Measurements from ENCODE around the gene DDX18. TPM values are rescaled to one million over a fixed set of nuclear protein-coding genes. Genes with fewer than 3 reads are reported as not detected.
"Not testable (repeated sequence)": the region's sequence is repeated elsewhere in the genome, so short reads cannot be mapped to it uniquely, and the experiment has no call there.

The DDX18 gene
- total RNA-seq, result 10 to 100 TPM; 75.1 to 79.1 TPM

DNA sequence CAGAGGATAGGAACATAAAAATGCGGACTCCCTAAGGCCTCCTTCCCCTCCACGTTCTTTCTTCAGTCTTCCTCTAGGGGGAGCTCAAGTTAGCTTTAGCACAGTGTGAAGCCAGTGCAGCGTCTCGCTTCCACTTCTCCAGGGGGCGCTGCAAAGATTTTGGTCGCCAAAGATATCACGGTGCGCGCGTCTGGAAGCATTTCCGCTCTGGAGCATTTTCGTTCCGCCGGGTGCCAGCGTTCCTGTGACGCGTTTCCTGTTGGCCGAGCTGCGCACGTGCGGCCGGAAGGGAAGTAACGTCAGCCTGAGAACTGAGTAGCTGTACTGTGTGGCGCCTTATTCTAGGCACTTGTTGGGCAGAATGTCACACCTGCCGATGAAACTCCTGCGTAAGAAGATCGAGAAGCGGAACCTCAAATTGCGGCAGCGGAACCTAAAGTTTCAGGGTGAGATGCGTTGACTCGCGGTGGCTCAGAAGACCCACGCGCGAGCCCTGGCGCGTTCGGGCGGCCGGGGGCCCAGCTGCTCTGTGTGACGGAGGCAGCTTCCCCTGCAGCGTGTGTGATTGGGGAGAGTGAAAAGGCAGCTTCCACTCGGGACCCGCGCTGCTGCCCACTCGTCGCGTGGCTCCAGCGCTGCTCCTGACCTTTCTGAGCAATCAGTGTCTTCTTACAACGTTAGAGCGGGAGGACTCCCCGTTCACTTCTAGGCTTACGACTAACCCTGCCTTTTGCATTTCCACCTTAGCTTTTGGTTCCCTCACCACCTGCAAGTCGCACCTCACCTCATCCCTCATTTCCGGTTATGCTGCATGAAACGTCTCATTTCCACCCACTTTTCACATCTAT, at the start of gene DDX18:
Gene DDX18, plus strand, starts transcription at position 275 of the 848 bp plus-strand sequence. Its CDS starts 87 bp downstream, at position 362.
- ATAC-seq (ENCODE audit: low read depth), result peak; percentile 92
- Mint-ChIP-seq H3K4me1 (peaks cover 26% of the 10 kb centered on the region), H3K27me3 (no peaks in the 10 kb centered on the region), H3K4me3 (peak within 1 kb of the TSS; percentile 97), H3K36me3 (peaks cover 14% of the 10 kb centered on the region), H3K9me3 (no peaks in the 10 kb centered on the region), H3K27ac (peak within 1 kb of the TSS; percentile 99)
- peak; percentile 92 for DNase-seq
- POLR2A ChIA-PET, result interaction anchor here (1.0 to 2.1 kb wide), 4 partner anchors 188 to 371 kb away, joined by 3 to 7 read pairs (median 6); partner anchors contain the start of gene CCDC93

DNA sequence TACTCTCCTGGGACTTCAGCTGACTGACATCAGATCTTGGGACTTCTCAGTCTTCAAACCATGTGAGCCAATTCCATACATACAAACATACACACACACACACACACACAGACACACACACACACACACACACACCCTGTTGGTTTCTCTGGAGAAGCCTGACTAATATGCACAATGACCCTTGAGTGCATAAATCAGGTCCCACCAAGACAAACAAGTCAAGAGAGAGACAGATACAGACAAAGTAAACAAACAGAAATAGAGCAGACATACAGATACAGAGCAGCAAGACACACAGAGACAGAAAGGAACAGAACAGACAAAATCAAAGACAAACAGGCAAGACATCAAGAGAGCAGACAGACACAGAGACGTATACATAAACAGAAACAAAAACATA, 43.8 kb upstream of the DDX18 start:
- no peak for DNase-seq
- no peak for ATAC-seq (ENCODE audit: low read depth)
- H3K4me3 Mint-ChIP-seq, result no peak overlapping the region
- H3K4me1 Mint-ChIP-seq, result no peaks in the 10 kb centered on the region
- no peaks in the 10 kb centered on the region for H3K36me3 Mint-ChIP-seq
- POLR2A ChIA-PET, result no interaction called here
- H3K9me3 Mint-ChIP-seq, result no peaks in the 10 kb centered on the region
- H3K27ac Mint-ChIP-seq, result no peak overlapping the region
- peaks cover 7% of the 10 kb centered on the region for H3K27me3 Mint-ChIP-seq

DNA sequence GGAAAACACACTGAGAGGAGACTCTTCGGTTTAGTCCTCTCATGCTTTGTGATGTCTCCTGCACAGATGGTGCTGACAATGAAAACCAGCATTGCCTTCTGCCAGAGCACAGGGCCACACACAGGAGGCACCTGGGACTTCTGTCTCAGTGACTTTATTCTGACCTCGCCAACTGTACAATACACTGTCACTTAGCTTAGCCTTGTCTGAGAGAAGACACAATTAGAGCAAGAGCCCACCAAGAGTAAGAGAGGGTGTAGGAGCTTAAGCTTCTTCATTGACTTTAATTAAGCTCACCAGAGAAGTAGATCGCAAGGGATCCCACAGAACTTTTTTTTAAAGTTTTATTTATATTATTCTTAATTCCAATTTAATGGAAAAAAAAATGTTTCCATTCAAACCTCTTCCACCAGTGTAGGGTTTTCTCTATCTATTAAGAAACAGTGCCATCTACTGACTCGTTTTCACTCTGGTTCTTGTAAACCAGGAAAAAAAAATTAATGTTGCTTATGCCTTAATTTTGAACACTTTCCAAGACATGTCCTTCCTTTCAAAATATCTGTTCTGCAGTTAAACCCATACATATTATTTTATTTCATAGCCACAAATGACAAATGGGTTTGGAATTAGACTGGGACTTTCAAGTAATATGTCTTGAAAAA, 42.4 kb upstream of the DDX18 start:
- peaks cover 7% of the 10 kb centered on the region for H3K27me3 Mint-ChIP-seq
- POLR2A ChIA-PET, result no interaction called here
- no peaks in the 10 kb centered on the region for H3K4me1 Mint-ChIP-seq
- no peaks in the 10 kb centered on the region for H3K9me3 Mint-ChIP-seq
- no peak overlapping the region for H3K27ac Mint-ChIP-seq
- H3K36me3 Mint-ChIP-seq, result no peaks in the 10 kb centered on the region
- no peak for DNase-seq
- no peak overlapping the region for H3K4me3 Mint-ChIP-seq
- ATAC-seq (ENCODE audit: low read depth), result no peak

DNA sequence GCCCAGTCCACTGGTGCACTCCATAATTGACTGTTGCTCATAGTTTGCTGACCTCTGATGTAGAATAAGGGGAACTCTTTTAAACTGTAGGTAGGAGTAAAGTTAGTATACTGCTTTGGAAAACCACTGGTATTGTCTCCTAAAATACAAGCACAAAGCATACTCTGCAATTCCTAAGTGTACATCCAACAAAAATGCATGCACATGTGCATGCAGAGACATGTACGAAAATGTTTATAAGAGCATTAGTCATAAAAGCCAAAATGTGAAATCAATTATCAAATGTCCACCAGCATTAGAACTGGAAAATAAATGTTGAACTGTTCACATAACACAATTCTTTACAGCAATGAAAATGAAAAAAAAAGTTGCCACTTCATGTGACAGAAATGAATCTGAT, 39.8 kb upstream of the DDX18 start:
- POLR2A ChIA-PET, result no interaction called here
- Mint-ChIP-seq H3K27me3 (peaks cover 2% of the 10 kb centered on the region), H3K4me1 (no peaks in the 10 kb centered on the region), H3K27ac (no peak overlapping the region), H3K9me3 (no peaks in the 10 kb centered on the region), H3K4me3 (no peak overlapping the region), H3K36me3 (no peaks in the 10 kb centered on the region)
- DNase-seq (no peak), ATAC-seq (ENCODE audit: low read depth) (no peak)

DNA sequence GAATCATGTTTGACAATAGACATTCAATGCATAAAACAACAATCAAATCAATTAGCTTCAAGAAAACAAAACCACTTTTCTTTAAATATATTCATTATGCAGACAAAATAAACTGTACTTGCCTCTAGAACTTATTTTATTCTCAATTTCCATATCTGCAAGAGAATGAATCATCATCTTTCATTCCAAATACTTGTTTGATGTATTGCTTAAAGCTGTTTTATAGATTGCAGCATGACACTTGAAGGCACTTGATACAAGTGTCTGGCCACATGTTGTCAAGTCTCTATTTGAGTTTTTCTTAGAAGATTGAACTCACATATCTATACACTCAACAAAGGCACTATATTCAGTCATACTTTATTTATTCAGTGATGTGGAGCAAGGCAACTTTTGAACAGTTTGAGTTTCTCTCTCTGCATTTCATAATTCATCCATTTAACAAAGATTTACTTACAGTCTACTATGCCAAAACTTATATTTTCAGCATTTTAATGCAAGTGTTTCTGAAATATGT, 38.7 kb upstream of the DDX18 start:
- no peak overlapping the region for H3K4me3 Mint-ChIP-seq
- peaks cover 2% of the 10 kb centered on the region for H3K27me3 Mint-ChIP-seq
- POLR2A ChIA-PET, result no interaction called here
- H3K27ac Mint-ChIP-seq, result no peak overlapping the region
- no peaks in the 10 kb centered on the region for H3K9me3 Mint-ChIP-seq
- H3K4me1 Mint-ChIP-seq, result no peaks in the 10 kb centered on the region
- DNase-seq, result no peak
- H3K36me3 Mint-ChIP-seq, result no peaks in the 10 kb centered on the region
- no peak for ATAC-seq (ENCODE audit: low read depth)

DNA sequence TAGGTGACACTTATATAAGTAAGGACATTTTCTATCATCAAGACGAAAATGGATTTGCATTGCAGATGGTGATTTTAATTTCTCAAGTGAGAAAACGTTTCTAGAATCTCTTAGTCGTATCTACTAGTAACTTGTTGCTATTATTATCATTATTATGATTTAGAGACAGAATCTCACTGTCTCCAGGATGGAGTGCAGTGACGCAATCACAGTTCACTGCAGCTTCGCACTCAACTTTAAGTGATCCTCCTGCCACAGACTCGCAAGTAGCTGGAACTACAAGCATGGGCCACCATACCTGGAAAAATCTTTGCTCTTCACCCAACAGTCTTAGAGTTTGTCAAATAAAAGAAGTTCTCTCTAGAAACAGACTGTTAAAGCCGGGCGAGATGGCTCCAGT, 37.6 kb upstream of the DDX18 start:
- H3K27me3 Mint-ChIP-seq, result peaks cover 2% of the 10 kb centered on the region
- POLR2A ChIA-PET, result no interaction called here
- no peak overlapping the region for H3K27ac Mint-ChIP-seq
- DNase-seq (no peak), ATAC-seq (ENCODE audit: low read depth) (no peak)
- H3K36me3 Mint-ChIP-seq, result no peaks in the 10 kb centered on the region
- no peaks in the 10 kb centered on the region for H3K4me1 Mint-ChIP-seq
- H3K4me3 Mint-ChIP-seq, result no peak overlapping the region
- no peaks in the 10 kb centered on the region for H3K9me3 Mint-ChIP-seq

DNA sequence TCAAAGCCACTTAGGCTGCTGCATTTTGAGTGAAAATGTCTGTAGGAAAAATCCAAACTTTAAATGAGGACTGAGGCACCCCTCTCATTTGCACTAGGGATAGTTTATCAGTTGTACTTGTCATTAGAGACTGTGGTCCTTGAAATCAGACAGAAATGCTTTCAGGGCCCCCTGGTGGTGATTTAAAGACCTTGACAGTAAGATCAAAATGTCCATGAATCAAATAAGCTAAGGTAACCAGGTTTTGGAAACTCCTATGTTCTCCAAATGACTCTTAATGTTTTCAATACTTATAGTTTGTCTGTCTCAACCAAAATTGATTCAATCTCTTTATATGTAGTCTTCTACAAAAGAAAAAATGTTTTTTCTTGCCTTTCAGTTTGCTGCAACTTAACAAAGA, 28.8 kb upstream of the DDX18 start:
- Mint-ChIP-seq H3K36me3 (no peaks in the 10 kb centered on the region), H3K27me3 (no peaks in the 10 kb centered on the region), H3K4me1 (no peaks in the 10 kb centered on the region), H3K4me3 (no peak overlapping the region), H3K27ac (no peak overlapping the region), H3K9me3 (no peaks in the 10 kb centered on the region)
- POLR2A ChIA-PET, result no interaction called here
- DNase-seq (no peak), ATAC-seq (ENCODE audit: low read depth) (peak; percentile 42)

DNA sequence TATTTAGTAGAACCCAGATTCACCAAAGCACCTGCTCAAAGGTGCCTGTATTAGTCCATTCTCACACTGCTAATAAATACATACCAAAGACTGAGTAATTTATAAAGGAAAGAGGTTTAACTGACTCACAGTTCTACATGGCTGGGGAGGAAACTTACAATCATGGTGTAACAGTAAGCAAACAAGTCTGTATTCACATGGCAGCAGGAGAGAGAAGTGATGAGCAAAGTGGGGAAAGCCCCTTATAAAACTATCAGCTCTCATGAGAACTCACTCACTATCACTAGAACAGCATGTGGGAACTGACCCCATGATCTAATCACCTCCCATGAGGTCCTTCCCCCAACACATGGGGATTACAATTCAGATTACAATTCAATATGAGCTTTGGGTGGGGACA, 28.0 kb upstream of the DDX18 start:
- Mint-ChIP-seq H3K27ac (no peak overlapping the region), H3K4me1 (no peaks in the 10 kb centered on the region), H3K4me3 (no peak overlapping the region), H3K27me3 (no peaks in the 10 kb centered on the region), H3K36me3 (no peaks in the 10 kb centered on the region), H3K9me3 (no peaks in the 10 kb centered on the region)
- ATAC-seq (ENCODE audit: low read depth) (no peak), DNase-seq (no peak)
- POLR2A ChIA-PET, result no interaction called here

DNA sequence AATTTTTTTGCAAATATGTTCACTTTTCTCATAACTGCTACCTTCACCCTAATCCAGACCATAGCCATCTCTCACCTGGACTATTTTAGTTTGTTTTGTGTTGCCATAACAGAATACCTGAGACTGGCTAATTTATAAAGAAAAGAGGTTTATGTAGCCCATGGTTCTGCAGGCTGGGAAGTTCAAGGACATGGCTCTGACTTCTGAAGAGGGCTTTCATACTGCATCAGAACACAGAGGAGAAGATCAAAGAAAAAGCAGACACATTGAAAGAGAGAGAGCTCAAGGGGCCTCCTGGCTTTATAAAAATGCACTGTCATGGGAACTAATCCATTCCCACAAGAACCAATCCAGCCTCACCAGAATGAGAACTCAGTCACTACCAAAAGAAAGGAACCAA, 25.0 kb upstream of the DDX18 start:
- ATAC-seq (ENCODE audit: low read depth) (no peak), DNase-seq (no peak)
- Mint-ChIP-seq H3K27ac (no peak overlapping the region), H3K27me3 (peaks cover 6% of the 10 kb centered on the region), H3K4me3 (no peak overlapping the region), H3K9me3 (no peaks in the 10 kb centered on the region), H3K4me1 (no peaks in the 10 kb centered on the region), H3K36me3 (no peaks in the 10 kb centered on the region)
- POLR2A ChIA-PET, result no interaction called here

DNA sequence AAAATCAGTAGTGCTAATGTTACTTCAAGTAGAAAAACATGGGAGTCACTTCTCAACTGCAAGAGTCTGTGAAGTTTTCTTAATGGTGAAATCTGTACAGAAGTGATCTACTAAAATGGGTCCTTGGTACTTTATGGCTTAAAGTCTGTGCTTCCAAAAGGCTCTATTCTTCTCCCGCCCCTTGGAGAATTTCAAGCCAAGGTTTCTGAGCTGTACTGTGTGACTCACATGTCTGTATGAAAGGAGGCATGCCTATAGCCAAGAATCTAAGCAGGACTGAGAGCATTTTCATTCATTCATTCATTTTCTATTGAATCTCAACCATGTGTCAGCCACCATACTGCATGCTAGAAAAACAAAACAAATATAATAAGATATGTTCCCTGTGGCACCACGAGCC, 19.8 kb upstream of the DDX18 start:
- Mint-ChIP-seq H3K9me3 (no peaks in the 10 kb centered on the region), H3K27ac (no peak overlapping the region), H3K27me3 (peaks cover 8% of the 10 kb centered on the region), H3K36me3 (no peaks in the 10 kb centered on the region), H3K4me3 (no peak overlapping the region), H3K4me1 (no peaks in the 10 kb centered on the region)
- DNase-seq (no peak), ATAC-seq (ENCODE audit: low read depth) (no peak)
- POLR2A ChIA-PET, result no interaction called here

DNA sequence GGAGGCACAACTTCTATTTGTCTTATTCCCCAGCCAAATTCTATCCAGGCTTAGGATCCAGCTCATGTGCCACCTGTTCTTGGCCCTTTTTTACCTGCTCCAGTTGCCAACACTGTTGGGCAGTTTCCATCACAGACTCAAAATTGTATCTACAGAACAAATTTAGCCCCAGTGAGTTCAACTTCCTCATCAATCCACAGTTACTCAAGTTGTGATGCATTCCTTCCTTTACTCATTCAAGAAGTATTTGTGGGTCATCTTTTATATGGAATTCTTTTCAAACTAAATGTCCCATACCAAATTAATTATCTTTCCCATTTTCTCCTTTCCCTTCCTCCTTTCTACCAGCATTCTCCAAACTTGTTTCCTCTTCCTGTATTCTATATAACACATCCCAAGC, 12.7 kb upstream of the DDX18 start:
- Mint-ChIP-seq H3K27me3 (peaks cover 5% of the 10 kb centered on the region), H3K27ac (no peak overlapping the region), H3K4me1 (peaks cover 3% of the 10 kb centered on the region), H3K4me3 (no peak overlapping the region), H3K9me3 (no peaks in the 10 kb centered on the region), H3K36me3 (no peaks in the 10 kb centered on the region)
- no peak for DNase-seq
- POLR2A ChIA-PET, result no interaction called here
- ATAC-seq (ENCODE audit: low read depth), result no peak

DNA sequence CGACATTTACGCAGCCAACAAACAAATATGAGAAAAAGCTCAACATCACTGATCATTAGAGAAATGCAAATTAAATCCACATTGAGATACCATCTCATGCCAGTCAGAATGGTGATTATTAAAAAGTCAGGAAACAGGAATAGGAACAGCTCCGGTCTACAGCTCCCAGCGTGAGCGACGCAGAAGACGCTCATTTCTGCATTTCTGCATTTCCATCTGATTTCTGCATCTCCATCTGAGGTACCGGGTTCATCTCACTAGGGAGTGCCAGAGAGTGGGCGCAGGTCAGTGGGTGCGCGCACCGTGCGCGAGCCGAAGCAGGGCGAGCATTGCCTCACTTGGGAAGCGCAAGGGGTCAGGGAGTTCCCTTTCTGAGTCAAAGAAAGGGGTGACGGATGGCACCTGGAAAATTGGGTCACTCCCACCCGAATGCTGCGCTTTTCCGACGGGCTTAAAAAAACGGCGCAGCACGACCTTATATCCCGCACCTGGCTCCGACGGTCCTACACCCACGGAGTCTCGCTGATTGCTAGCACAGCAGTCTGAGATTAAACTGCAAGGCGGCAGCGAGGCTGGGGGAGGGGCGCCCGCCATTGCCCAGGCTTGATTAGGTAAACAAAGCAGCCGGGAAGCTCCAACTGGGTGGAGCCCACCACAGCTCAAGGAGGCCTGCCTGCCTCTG, 10.7 kb upstream of the DDX18 start:
- H3K27ac Mint-ChIP-seq, H3K9me3 Mint-ChIP-seq, DNase-seq, POLR2A ChIA-PET, H3K27me3 Mint-ChIP-seq, H3K4me1 Mint-ChIP-seq, H3K36me3 Mint-ChIP-seq: not testable (repeated sequence)
- H3K4me3 Mint-ChIP-seq, result peak overlapping the region; percentile 64
- peak; percentile 18 for ATAC-seq (ENCODE audit: low read depth)

DNA sequence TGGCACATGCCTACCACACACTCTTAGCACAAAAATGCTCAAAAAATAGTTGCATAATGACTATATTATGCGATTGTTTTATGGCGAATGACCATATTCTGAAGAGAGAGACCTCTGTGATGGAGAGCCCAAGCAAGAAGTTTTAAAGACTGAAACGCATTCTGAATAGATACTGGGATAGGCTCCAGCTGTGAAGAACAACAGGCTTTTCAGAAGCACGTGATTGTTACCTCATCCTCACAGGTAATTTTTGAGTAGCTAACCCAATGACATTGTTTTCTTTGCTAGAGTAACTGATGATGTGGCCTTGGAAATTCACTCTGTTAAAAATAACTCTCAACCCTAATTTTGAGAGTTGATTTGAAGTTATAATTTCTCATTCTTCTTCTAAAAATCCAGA, 2.0 kb upstream of the DDX18 start:
- H3K9me3 Mint-ChIP-seq, result no peaks in the 10 kb centered on the region
- H3K27ac Mint-ChIP-seq, result no peak overlapping the region
- ATAC-seq (ENCODE audit: low read depth), result no peak
- POLR2A ChIA-PET, result no interaction called here
- H3K36me3 Mint-ChIP-seq, result peaks cover 4% of the 10 kb centered on the region
- no peak for DNase-seq
- H3K4me3 Mint-ChIP-seq, result no peak overlapping the region
- H3K4me1 Mint-ChIP-seq, result peaks cover 19% of the 10 kb centered on the region
- H3K27me3 Mint-ChIP-seq, result no peaks in the 10 kb centered on the region

Measured in activated naive CD8-positive, alpha-beta T cell treated with anti-CD3 and anti-CD28 coated beads, Interleukin-2, amount 10 ng/mL, durations not matched to agents 7 days and 5 days (primary cell).